PFSK-1 (cell line): Measurements from ENCODE around the gene DISC1.

Experiments
- FOXP2 ChIP-seq: optimal IDR thresholded peaks from 2 replicates; pipeline ENCODE3; 2011; ENCODE audit warnings: borderline replicate concordance, control low read depth, inconsistent platforms; ENCODE audit not compliant: insufficient read depth; ENCODE audit errors: extremely low read length, extremely low read depth
- POLR2AphosphoS5 ChIP-seq: IDR thresholded peaks from 2 replicates; pipeline ENCODE4 v1.6.1; 2012; ENCODE audit warnings: low read depth, mild to moderate bottlenecking, control low read depth, low read length, moderate library complexity
- SIN3A ChIP-seq: IDR thresholded peaks from 2 replicates; pipeline ENCODE4 v1.6.1; 2012; ENCODE audit warnings: mild to moderate bottlenecking, low read length, moderate library complexity, borderline replicate concordance; ENCODE audit not compliant: insufficient read depth
- TAF1 ChIP-seq: IDR thresholded peaks from 2 replicates; pipeline ENCODE4 v1.6.1; 2012; ENCODE audit warnings: low read length, control low read depth, borderline replicate concordance; ENCODE audit not compliant: insufficient read depth
- TF ChIP-seq, protein P1 (sequence below), 2 experiments: IDR thresholded peaks; 2 replicates each; pipeline versions ENCODE4 v1.6.1 to v1.8.0; 2011 to 2012; ENCODE audit warnings: low read depth in 2 of 2, low read length in 2 of 2, control low read depth in 1 of 2, inconsistent platforms in 1 of 2, mild to moderate bottlenecking in 1 of 2, moderate library complexity in 1 of 2; ENCODE audit not compliant: insufficient read depth in 1 of 2

DISC1 gene

GRCh38 chr1:231951374-231951773 is 324.8 kb downstream of the DISC1 start:
- TF ChIP-seq TAF1 (no peak), FOXP2 (no peak), SIN3A (no peak), POLR2AphosphoS5 (no peak)
- TF ChIP-seq, protein P1, sequence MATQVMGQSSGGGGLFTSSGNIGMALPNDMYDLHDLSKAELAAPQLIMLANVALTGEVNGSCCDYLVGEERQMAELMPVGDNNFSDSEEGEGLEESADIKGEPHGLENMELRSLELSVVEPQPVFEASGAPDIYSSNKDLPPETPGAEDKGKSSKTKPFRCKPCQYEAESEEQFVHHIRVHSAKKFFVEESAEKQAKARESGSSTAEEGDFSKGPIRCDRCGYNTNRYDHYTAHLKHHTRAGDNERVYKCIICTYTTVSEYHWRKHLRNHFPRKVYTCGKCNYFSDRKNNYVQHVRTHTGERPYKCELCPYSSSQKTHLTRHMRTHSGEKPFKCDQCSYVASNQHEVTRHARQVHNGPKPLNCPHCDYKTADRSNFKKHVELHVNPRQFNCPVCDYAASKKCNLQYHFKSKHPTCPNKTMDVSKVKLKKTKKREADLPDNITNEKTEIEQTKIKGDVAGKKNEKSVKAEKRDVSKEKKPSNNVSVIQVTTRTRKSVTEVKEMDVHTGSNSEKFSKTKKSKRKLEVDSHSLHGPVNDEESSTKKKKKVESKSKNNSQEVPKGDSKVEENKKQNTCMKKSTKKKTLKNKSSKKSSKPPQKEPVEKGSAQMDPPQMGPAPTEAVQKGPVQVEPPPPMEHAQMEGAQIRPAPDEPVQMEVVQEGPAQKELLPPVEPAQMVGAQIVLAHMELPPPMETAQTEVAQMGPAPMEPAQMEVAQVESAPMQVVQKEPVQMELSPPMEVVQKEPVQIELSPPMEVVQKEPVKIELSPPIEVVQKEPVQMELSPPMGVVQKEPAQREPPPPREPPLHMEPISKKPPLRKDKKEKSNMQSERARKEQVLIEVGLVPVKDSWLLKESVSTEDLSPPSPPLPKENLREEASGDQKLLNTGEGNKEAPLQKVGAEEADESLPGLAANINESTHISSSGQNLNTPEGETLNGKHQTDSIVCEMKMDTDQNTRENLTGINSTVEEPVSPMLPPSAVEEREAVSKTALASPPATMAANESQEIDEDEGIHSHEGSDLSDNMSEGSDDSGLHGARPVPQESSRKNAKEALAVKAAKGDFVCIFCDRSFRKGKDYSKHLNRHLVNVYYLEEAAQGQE (IDR thresholded peaks at IDR 0.05; ENCODE audit: insufficient read depth in 1 of 2, low read depth in 2 of 2, low read length in 2 of 2), result no peak

DNA sequence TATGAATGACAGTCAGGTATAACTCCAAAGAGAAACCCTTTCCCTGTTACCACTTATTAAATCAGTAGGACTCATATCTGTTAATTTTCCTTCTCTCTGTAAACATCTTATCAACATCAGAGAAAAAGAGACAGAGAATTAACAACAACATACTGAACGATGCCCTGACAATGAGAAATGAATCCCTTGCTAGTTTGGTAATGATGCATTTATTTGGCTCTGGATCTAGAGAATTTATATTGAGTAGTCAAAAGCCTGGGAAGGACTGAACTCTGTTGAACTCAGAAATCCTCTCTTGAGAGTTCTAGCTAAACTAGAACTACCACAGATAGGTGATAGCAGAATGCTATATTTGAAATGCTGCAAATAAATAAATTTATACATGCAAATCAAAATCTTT is 325.6 kb downstream of the DISC1 start:
- TF ChIP-seq FOXP2 (no peak), SIN3A (no peak), POLR2AphosphoS5 (no peak), TAF1 (no peak)
- TF ChIP-seq, protein P1 (IDR thresholded peaks at IDR 0.05; ENCODE audit: insufficient read depth in 1 of 2, low read depth in 2 of 2, low read length in 2 of 2), result no peak

- TF ChIP-seq FOXP2, result no peak
- TF ChIP-seq SIN3A, result no peak
- TF ChIP-seq, protein P1 (IDR thresholded peaks at IDR 0.05; ENCODE audit: insufficient read depth in 1 of 2, low read depth in 2 of 2, low read length in 2 of 2), result no peak
- TF ChIP-seq POLR2AphosphoS5, result no peak
- no peak for TF ChIP-seq TAF1
Observed at GRCh38 chr1:231953660-231954059, 327.1 kb downstream of the DISC1 start.

DNA sequence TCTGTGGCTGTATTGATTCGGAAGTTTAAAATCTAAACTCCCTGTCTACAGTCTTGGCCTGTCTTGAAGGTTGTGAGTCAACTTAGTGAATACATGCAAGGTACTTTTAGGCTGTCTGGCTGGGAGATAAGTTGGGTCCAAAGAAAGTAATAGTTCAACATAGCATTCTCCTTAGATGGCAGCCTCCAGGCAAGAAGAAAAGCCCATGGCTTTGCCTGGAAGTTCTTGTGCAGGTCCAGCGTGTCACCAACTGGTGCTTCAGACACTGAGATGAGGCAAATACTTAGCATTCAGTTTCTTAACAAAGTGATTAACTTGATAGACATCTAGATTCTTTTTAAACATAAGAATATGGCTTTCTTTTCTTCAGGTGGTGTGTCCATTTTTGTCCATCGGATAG is 328.2 kb downstream of the DISC1 start:
- no peak for TF ChIP-seq SIN3A
- no peak for TF ChIP-seq POLR2AphosphoS5
- TF ChIP-seq TAF1, result no peak
- TF ChIP-seq FOXP2, result no peak
- TF ChIP-seq, protein P1 (IDR thresholded peaks at IDR 0.05; ENCODE audit: insufficient read depth in 1 of 2, low read depth in 2 of 2, low read length in 2 of 2), result no peak

- no peak for TF ChIP-seq TAF1
- TF ChIP-seq SIN3A, result no peak
- no peak for TF ChIP-seq FOXP2
- TF ChIP-seq, protein P1 (IDR thresholded peaks at IDR 0.05; ENCODE audit: insufficient read depth in 1 of 2, low read depth in 2 of 2, low read length in 2 of 2), result no peak
- TF ChIP-seq POLR2AphosphoS5, result no peak
Observed at GRCh38 chr1:231957359-231957758, 330.8 kb downstream of the DISC1 start.
